ENCODE results near the gene ANKS1B. TPM values are rescaled to one million over a fixed set of nuclear protein-coding genes. Genes with fewer than 3 reads are reported as not detected.

ANKS1B gene
- total RNA-seq, 1 experiment from 2014 or later: 18.8 TPM

DNA sequence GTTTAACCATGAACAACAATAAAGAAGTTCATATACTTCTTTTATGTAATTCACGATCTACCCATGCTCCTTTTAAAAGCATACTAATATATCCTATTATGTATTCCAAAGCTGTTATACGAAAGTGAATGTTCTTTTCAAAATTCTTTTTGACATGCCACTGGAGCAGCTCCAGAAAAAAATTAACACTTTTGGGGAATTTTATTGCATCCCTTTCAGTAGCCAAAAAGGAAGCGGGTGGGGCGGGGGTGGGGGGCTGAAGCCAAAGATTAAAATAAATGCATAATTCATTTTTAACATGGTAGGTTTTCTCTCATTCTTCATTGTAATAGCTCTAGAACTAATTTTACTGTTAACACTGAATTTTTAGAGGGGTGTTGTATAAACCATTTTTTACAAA lies 123.0 kb downstream of the ANKS1B start:
- CTCF ChIA-PET: no interaction called here

DNA sequence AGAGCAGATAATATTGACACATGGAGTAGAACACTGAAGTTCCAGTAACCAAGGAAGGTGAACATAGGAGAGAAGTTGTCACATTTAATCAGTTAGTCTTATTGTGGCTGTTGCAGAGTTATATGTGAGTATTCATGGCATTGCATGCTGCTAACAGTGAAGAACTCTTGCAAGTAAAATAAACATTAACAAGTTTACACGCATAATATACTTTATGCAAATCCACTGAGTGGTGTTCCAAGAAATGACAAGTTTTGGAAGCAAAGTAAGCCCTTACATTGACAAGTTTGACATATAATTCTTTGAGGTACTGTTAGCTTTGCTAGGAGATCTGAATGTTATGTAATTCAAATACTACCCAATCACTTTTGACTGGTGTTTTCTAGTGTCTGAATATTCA lies 125.6 kb downstream of the ANKS1B start:
- peaks cover 13% of the 10 kb centered on the region for H3K9me3 Mint-ChIP-seq (ENCODE audit: unreplicated experiment)
- intact Hi-C loops (cut with micrococcal nuclease): no loop called here
- H3K4me3 Mint-ChIP-seq (ENCODE audit: unreplicated experiment): no peak overlapping the region
- DNase-seq (ENCODE audit: unreplicated experiment): no peak
- H3K27ac Mint-ChIP-seq (ENCODE audit: low read depth, unreplicated experiment): no peak overlapping the region
- H3K27me3 Mint-ChIP-seq (ENCODE audit: insufficient read depth, unreplicated experiment): no peaks in the 10 kb centered on the region
- no TSS peak for BruUV-seq (replicated peaks)
- no peaks in the 10 kb centered on the region for H3K4me1 Mint-ChIP-seq (ENCODE audit: insufficient read depth, unreplicated experiment)
- H3K36me3 Mint-ChIP-seq (ENCODE audit: insufficient read depth, unreplicated experiment): no peaks in the 10 kb centered on the region
- CTCF ChIA-PET: interaction anchor here (0.6 kb wide), 1 partner anchor 117 kb away, joined by 3 read pairs; no protein-coding TSS in a partner anchor
- POLR2A ChIA-PET: no interaction called here
- no peak for TF ChIP-seq CTCF (IDR thresholded peaks at IDR 0.05; ENCODE audit: unreplicated experiment)

More for the DNA sequence above, 123.0 kb downstream of the ANKS1B start:
- no TSS peak for BruUV-seq (replicated peaks)
- H3K4me1 Mint-ChIP-seq (ENCODE audit: insufficient read depth, unreplicated experiment): no peaks in the 10 kb centered on the region
- no peaks in the 10 kb centered on the region for H3K9me3 Mint-ChIP-seq (ENCODE audit: unreplicated experiment)
- no peak for TF ChIP-seq CTCF (IDR thresholded peaks at IDR 0.05; ENCODE audit: unreplicated experiment)
- H3K27me3 Mint-ChIP-seq (ENCODE audit: insufficient read depth, unreplicated experiment): no peaks in the 10 kb centered on the region
- H3K36me3 Mint-ChIP-seq (ENCODE audit: insufficient read depth, unreplicated experiment): no peaks in the 10 kb centered on the region
- no peak overlapping the region for H3K4me3 Mint-ChIP-seq (ENCODE audit: unreplicated experiment)
- intact Hi-C loops (cut with micrococcal nuclease): no loop called here
- H3K27ac Mint-ChIP-seq (ENCODE audit: low read depth, unreplicated experiment): no peak overlapping the region
- POLR2A ChIA-PET: interaction anchor here (0.6 kb wide), 1 partner anchor 143 kb away, joined by 3 read pairs; no protein-coding TSS in a partner anchor
- DNase-seq (ENCODE audit: unreplicated experiment): no peak

GRCh38 chr12:99852666-99853065 lies 132.1 kb downstream of the ANKS1B start:
- no peak for DNase-seq (ENCODE audit: unreplicated experiment)
- intact Hi-C loops (cut with micrococcal nuclease): no loop called here
- Mint-ChIP-seq H3K27ac (ENCODE audit: low read depth, unreplicated experiment) (no peak overlapping the region), H3K4me1 (ENCODE audit: insufficient read depth, unreplicated experiment) (no peaks in the 10 kb centered on the region), H3K9me3 (ENCODE audit: unreplicated experiment) (peaks cover 13% of the 10 kb centered on the region), H3K27me3 (ENCODE audit: insufficient read depth, unreplicated experiment) (no peaks in the 10 kb centered on the region), H3K36me3 (ENCODE audit: insufficient read depth, unreplicated experiment) (peaks cover 8% of the 10 kb centered on the region), H3K4me3 (ENCODE audit: unreplicated experiment) (no peak overlapping the region)
- no peak for TF ChIP-seq CTCF (IDR thresholded peaks at IDR 0.05; ENCODE audit: unreplicated experiment)
- no TSS peak for BruUV-seq (replicated peaks)
- POLR2A ChIA-PET: interaction anchor here (0.8 to 1.2 kb wide), 3 partner anchors 11 to 18 kb away, joined by 3 read pairs; no protein-coding TSS in a partner anchor
- CTCF ChIA-PET: no interaction called here

DNA sequence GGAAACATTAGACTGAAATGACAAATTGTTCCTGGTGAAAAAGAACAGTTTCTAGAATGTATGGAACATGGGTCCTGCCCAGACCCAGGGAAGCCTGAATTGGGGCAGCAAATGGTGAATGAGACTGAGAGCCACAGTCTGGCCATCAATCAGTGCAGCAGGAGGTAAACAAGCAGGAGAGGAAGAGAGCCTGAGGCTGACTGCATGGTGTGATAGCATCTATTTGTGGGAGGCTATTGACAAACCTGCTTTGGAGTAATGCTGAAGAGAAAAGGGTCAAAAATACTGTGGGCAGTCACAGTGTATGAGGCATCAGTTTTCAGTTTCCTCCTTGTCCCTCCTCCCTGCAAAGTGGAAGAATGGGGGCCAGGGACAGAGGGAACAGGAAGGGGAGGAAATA lies 136.8 kb downstream of the ANKS1B start:
- Mint-ChIP-seq H3K27me3 (ENCODE audit: insufficient read depth, unreplicated experiment) (no peaks in the 10 kb centered on the region), H3K4me3 (ENCODE audit: unreplicated experiment) (no peak overlapping the region), H3K9me3 (ENCODE audit: unreplicated experiment) (no peaks in the 10 kb centered on the region), H3K36me3 (ENCODE audit: insufficient read depth, unreplicated experiment) (peaks cover 8% of the 10 kb centered on the region), H3K27ac (ENCODE audit: low read depth, unreplicated experiment) (peak overlapping the region; percentile 71), H3K4me1 (ENCODE audit: insufficient read depth, unreplicated experiment) (no peaks in the 10 kb centered on the region)
- DNase-seq (ENCODE audit: unreplicated experiment): no peak
- TF ChIP-seq CTCF (IDR thresholded peaks at IDR 0.05; ENCODE audit: unreplicated experiment): no peak
- ChIA-PET CTCF (interaction anchor here (0.8 kb wide), 1 partner anchor 17 kb away, joined by 3 read pairs; no protein-coding TSS in a partner anchor), POLR2A (no interaction called here)
- intact Hi-C loops (cut with micrococcal nuclease): no loop called here
- no TSS peak for BruUV-seq (replicated peaks)

Data from MCF 10A (cell line).